G401 (cell line): ENCODE data around the gene CDCA3. TPM values are rescaled to one million over a fixed set of nuclear protein-coding genes. Genes with fewer than 3 reads are reported as not detected.

ENCODE experiments used
- DNase-seq: peaks from one replicate; pipeline ENCODE4 v3.0.0-alpha.2; 2015; ENCODE audit warnings: low spot score
- in situ Hi-C: cut with HindIII; loops from 2 replicates; pipeline ENCODE4 v1.10.0; 2016; ENCODE audit warnings: low sequenced_read_pairs, mixed read lengths
- total RNA-seq: library from RNA; depleted of rRNA; stranded (reverse); fragments of >200 nt; shearing (Covaris generic); gene quantifications from 2 replicates; pipeline ENCODE4 v1.2.3, GENCODE V29; 2014

CDCA3 gene
- total RNA-seq, 1 experiment from 2014 or later: 103 TPM

GRCh38 chr12:6825398-6826124 lies 25.5 kb downstream of the CDCA3 start:
- peak; percentile 94 for DNase-seq
- in situ Hi-C loops: no loop called here

GRCh38 chr12:6824901-6825381 lies 26.1 kb downstream of the CDCA3 start:
- peak; percentile 60 for DNase-seq
- in situ Hi-C loops: no loop called here

- peak; percentile 73 for DNase-seq
- in situ Hi-C loops: no loop called here
Observed at GRCh38 chr12:6824085-6824775, 26.9 kb downstream of the CDCA3 start.

GRCh38 chr12:6823182-6824084 lies 27.7 kb downstream of the CDCA3 start:
- in situ Hi-C loops: no loop called here
- DNase-seq: no peak

- in situ Hi-C loops: no loop called here
- no peak for DNase-seq
Observed at GRCh38 chr12:6822426-6823135, 28.5 kb downstream of the CDCA3 start.

- in situ Hi-C loops: no loop called here
- DNase-seq: peak; percentile 84
Observed at GRCh38 chr12:6821591-6822425, 29.3 kb downstream of the CDCA3 start, which contains the start of gene GPR162. GPR162 (plus strand) TSS chr12:6821821; CDS start chr12:6823899, 2,078 bp downstream.

- in situ Hi-C loops: no loop called here
- DNase-seq: peak; percentile 70
Observed at GRCh38 chr12:6820166-6820565, 30.9 kb downstream of the CDCA3 start.

- in situ Hi-C loops: no loop called here
- no peak for DNase-seq
Observed at GRCh38 chr12:6819106-6820030, 31.7 kb downstream of the CDCA3 start.

GRCh38 chr12:6818645-6819044 lies 32.4 kb downstream of the CDCA3 start:
- DNase-seq: no peak
- in situ Hi-C loops: no loop called here

- in situ Hi-C loops: no loop called here
- DNase-seq: no peak
Observed at GRCh38 chr12:6818222-6818621, 32.9 kb downstream of the CDCA3 start.

- DNase-seq: no peak
- in situ Hi-C loops: no loop called here
Observed at GRCh38 chr12:6817662-6818157, 33.4 kb downstream of the CDCA3 start.

GRCh38 chr12:6817098-6817497 lies 34.0 kb downstream of the CDCA3 start:
- DNase-seq: no peak
- in situ Hi-C loops: no loop called here

GRCh38 chr12:6816598-6816997 lies 34.5 kb downstream of the CDCA3 start:
- in situ Hi-C loops: no loop called here

GRCh38 chr12:6813363-6813762 lies 37.7 kb downstream of the CDCA3 start:
- in situ Hi-C loops: no loop called here
- no peak for DNase-seq

More at GRCh38 chr12:6816598-6816997, 34.5 kb downstream of the CDCA3 start:
- DNase-seq: no peak

GRCh38 chr12:6810758-6811157 lies 40.3 kb downstream of the CDCA3 start:
- in situ Hi-C loops: no loop called here
- no peak for DNase-seq

- in situ Hi-C loops: no loop called here
- no peak for DNase-seq
Observed at GRCh38 chr12:6809056-6809455, 42.0 kb downstream of the CDCA3 start.

- no peak for DNase-seq
Observed at GRCh38 chr12:6807170-6807569, 43.9 kb downstream of the CDCA3 start.

More at GRCh38 chr12:6807170-6807569, 43.9 kb downstream of the CDCA3 start:
- in situ Hi-C loops: no loop called here
